ELF-1 (cell line): ENCODE measurements around the gene DICER1.
A peak's percentile ranks its signal among the peaks of the same experiment; 100 is the strongest.
"Not testable (repeated sequence)": the region's sequence is repeated elsewhere in the genome, so short reads cannot be mapped to it uniquely, and the experiment has no call there.

Experiments
- DNase-seq: peaks from one replicate; pipeline ENCODE4 v3.0.0-alpha.2; 2016; ENCODE audit warnings: low read depth, low spot score

The DICER1 gene

DNA sequence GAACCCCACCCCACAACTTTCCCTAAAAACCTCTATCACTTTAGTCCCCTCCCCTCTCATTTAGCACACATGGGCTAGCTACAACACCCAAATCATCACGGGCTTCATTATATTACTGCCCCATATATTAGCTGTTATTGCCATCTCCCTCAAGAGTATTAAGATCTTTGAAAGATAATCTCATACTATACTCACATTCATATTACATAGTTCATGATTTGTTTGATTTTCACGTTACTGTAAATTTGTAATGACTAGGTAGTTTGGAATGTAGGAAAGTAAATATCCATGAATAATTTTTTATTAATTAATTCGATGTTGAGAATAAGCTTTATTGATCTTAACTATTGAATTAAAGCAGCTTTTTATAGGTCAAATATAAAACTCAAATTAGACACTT is 7.9 kb downstream of the DICER1 start:
- DNase-seq, result no peak

DNA sequence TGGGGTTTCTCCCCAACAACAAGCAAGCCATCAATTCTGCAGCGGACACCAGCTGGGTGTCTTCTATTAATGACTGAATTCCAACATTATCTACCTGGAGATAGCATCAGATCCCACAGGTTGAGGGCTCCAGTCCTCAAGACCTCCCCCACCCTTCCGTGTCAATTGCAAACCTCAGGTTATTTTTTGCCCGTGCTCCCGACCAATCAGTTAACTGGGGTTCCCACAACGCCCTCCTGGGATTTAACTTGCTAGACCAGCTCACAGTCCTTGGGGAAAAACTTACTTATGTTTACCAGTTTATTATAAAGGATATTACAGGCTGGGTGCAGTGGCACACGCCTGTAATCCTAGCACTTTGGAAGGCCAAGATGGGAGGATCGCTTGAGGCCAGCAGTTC is 9.7 kb downstream of the DICER1 start:
- DNase-seq, result no peak

DNA sequence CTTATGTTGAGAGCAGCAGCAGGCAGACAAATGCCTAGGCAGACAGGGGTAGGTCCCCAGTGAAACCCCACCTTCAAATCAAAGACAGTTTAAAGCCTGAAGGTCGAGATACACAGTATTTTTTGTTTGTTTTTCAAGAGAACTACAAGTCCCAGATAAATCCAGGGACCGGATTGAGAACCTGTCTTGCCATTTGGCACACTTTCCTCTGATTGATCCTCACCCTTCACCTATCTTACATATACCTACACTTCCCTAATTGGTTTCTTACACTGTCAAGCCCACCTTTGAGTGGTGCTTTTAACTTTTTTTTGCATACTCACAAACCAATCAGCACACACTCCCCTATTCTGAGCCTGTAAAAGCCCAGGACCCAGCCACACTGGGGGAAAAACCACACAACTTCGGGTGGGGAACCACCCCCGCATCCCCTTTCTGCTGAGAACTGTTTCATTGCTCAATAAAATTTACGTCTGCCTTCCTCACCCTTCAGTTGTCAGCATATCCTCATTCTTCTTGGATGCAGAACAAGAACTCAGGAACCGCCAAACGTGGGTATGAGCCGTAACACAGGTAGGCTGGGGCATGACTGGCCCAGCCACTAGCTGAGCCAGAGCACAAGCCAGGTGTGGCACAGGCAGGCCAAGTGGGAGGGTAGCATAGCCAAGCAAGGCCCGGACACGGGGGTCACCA is 11.1 kb downstream of the DICER1 start:
- no peak for DNase-seq

DNA sequence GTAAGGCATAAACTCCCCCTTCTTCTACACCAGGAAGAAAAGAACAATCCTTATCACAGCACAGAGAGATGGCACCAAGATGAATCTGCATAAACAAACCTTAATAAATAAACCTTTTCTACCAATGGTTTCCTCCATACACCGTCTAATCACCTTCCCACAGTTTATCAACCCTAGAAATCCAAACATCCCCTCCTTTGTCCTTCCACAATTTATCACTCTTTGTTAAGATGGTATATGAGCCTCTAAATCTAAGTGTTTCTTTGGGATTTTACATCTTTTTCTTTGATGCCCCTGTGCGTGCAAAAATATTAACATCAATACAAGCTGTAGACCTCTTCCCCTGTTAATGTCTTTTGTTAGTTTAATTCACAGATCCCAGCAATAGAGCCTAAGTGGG is 12.5 kb downstream of the DICER1 start:
- DNase-seq, result no peak

DNA sequence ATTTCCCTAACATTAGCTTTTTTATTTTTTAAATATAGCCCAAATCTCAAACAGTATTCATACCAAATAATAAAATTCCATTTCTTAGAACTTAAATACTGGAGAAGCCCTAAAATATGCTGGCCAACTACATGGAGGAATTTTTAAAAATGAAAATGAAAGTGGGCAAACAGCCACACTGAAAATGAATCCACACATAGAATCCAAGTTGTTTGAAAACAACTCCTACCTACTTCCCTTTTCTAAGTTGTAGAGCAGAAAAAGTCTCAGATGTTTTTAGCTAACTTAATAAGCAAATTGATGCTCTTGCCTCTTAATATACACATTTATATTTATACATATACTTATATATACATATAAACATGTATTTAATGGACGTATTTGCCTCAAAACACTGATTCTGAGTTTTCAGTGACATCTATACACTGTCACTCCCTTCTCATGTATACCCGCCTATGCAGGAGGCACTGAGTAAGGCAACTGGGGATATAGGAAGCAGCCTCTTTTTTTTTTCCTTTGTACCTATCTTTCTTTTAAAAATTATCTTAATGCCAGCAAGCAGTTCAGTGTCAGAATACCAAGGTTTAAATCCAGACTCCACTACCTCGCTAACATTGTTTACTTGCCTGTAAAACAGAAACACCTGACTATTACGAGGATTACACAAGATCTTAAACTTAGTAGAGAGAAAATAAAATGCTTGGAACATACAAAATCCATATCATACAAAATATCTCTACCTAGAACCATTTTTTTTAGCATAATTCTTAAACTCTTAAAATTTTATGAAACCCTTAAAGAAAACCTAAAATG is 13.3 kb downstream of the DICER1 start:
- no peak for DNase-seq

DNA sequence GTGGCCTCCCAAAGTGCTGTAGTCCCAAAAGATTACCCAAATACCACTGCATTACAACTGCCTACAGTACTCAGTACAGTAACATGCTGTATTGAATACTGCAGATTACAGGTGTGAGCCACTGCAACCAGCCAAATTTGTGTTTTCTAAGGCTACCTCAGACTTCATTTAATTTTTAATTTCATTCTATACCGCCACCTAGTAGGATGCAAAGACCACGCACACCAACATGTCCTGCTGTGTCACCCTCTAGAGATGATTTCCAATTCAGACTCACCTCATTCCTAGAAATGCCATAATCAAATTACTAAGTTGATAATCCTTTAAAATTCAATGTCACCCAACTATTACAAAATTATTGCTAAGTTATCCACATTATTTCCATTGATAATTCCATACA is 15.1 kb downstream of the DICER1 start:
- DNase-seq, result no peak

DNA sequence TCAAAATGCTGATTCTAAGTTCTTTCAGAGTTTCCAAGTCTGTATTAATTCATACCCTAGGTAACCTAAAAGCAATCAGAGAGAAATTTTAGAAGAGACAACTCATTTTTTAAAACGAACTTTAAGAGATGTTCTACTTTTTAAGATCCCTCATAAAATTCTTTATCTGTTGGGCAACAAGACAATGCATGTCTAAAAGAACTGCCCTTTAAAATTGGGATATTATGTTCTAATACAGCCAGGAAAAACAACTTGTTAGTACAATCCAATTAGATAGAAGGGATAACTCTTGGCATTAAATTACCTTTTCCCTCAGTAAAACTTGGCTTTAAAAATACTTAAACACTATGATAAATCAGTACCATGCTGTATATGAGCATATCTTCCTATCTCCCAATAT is 15.6 kb downstream of the DICER1 start:
- no peak for DNase-seq

DNA sequence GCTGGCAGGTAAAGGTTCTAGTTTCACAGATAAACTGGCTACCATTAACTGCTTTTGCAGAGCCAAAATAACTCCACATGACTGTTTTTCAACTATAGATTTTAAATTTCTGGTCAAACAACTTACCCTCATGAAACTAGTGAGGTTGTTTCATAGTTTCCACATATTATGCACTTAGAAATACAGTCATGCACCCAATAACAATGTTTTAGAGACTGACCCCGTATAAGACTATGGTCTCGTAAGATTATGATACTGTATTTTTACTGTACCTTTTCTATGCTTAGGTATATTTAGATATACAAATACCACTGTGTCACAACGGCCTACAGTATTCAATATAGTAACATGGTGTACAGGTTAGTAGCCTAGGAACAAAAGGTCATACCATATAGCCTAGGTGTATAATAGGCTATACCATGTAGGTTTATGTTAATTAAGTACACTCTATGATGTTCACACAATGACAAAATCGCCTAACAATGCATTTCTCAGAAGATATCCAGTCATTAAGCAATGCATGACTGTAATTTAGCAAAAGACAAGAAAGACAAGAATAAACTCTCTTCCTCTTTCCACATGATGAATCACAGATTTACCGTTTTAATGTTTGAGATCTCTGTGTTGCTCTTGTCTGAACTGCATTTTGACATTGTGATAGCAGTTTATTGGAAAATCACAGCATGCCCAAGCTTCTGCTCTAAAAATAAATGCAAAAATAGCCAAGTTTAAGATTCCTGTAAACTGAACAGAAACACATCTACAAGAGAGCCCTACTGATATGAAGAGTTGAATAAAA is 17.1 kb downstream of the DICER1 start:
- DNase-seq, result no peak

DNA sequence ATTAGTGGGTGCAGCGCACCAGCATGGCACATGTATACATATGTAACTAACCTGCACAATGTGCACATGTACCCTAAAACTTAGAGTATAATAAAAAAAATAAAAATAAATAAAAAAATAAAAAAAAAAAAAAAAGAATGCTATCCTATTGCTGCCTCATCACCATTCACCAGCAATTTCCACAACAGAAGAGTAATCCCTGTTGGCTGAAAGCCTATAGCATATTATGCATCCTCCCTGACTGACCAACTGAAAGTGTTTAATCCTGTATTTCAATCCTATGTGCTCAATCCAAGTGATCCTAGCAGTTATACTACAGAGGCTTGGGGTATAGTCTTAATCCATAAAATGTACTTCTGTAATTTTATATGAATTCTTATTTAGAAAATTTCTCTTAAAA is 18.5 kb downstream of the DICER1 start:
- DNase-seq, result no peak

DNA sequence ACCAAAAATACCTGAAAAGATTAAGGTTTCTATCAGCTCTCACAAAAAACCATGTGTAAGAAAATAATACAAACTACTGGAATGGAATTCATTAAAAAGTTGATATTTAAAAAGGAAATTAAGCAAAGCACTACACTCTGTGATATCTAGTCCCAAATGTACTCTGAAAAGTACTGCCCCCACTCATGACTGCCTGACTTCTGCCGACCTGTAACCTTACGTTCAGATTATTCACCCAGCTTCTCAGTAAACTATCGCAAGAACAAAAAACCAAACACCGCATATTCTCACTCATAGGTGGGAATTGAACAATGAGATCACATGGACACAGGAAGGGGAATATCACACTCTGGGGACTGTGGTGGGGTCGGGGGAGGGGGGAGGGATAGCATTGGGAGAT is 18.9 kb downstream of the DICER1 start:
- not testable (repeated sequence) for DNase-seq

DNA sequence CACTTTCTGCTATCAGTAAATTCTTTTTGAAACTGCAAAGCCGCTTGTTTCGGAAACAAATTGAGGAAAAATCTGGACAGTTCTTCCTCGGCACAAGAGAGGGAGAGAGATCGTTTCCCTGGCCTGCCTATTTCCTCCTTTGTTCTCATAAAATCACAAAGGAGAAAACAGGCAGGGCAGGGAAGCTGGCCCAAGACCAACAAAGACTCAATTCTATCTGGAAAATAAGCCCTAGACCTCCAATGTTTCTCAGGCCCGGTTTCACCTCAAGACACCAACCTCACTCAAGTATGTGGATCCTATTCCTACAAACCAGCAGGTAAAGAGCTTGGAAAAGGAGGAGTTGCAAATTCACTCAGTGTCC is 19.5 kb downstream of the DICER1 start:
- peak; percentile 16 for DNase-seq

DNA sequence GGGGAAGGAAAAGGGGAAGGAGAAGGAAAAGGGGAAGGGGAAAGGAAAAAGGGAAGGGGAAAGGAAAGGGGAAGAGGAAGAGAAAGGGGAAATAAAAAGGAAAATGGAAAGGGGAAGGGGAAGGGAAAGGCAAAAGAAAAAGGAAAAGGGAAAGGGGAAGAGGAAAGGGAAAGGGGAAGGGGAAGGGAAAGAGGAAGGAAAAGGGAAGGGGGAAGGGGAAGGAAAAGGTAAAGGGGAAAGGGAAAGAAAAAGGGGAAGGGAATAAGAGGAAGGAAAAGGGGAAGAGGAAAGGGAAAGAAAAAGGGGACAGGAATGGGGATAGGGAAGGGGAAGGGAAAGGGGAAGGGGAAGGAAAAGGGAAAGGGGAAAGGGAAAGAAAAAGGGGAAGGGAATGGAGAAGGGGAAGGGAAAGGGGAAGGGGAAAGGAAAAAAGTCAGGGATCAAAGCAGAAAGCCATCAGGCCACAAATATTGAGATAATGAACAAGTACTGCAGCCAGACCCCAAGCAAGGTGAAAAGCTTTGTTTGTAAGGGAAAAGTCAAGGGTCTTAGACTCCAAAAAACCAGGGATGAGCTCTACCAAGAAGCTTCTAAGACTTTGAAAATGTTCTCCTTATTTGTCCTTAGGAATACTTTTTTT is 20.0 kb downstream of the DICER1 start:
- DNase-seq, result no peak

DNA sequence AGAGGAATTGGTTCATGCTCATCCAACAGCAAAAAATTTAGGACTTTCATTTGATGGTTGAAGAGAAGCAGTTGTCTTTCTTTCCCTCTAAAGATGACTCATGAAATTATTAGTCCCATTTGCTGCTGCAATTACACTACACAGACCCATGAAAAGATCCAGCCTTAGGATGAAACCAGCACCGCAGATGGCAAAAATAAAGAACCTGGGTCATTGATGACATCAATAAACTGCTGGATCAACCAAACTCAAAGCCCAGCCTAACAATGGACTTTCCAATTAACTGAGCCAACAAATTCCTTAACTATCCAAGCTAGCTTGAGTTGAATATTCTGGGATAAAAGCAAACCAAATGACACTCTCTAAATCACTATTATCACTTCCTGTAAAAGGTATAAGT is 20.7 kb downstream of the DICER1 start:
- DNase-seq, result no peak

DNA sequence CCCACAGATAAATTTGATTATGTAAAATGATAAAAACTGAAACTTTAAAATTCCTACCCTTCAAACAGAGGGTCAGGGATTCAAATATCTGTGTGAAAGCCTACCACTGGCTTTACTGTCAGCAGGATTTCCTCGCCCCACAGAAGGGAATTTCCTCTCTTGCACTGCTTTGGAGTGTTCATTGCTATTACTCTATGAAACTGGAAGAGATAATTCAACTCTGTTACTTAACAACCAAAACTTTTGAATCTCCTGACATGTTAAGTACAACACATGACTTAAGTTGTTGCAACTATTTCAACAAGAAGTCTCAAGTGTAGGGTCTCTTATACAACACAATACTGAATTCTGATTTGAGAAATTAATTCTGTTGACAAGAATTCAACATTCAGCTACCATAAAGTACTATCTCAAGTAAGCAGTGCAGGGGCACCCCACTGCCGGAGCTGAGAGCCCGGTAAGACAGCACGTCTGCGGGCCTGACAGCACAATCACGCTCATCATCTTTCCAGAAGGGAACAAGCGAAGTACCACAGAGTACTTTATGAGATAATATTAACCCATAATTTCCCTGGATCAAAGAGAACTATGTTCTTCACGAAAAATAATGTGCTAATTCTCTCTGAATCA is 22.9 kb downstream of the DICER1 start:
- DNase-seq, result no peak

DNA sequence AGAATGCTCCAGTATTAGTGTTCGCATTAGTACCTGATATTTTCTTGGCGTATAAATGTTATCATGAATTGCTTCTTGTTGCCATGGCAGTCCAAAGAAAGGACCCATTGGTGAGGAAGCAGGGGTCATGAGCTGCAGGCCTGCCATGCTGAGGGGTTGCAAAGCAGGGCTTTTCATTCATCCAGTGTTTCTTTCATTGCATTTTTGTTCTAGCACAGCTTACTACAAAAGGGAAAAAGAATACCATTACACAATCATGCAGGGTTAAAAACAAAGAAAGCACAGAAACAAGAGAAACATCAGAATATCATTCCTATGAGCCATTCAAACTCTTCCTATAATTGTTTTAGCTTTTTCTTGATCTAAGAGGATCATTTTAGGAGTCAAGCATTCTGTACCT is 24.0 kb downstream of the DICER1 start:
- no peak for DNase-seq

DNA sequence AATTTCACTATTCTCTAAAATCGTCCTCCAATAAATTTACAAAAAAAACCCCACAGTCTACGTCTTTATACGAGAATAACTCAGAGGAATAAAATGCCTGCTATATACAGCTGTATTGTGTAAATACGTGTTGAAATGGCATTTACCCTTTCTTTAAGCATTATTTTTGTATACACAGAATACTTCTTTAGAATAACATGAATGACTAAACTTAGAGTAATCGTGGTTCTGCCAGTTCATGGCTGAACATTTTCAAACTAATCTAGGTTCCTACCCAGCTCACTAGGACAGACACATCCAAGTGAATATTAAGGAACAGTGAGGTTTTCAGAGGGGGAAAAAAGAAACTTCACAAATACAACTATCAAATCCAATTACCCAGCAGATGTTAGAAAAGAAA is 24.6 kb downstream of the DICER1 start:
- no peak for DNase-seq

DNA sequence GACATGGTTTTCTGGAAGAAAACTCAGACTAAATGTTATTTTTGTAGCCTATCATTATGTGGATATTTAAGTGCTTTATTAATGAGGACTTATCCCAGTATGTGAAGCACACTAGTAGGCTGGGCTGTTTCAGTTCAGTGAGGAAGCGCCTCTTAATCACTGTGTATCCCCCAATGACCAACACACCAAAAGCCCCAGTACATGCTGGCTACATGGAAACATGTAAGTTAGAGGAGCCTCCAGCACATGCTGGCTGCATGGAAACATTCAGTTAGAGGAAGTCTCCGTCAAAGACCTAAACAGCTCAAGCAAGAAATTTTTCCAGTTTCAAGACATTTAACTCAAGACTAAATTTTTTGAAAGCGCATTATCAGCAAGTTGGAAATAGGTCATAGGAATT is 26.8 kb downstream of the DICER1 start:
- no peak for DNase-seq

DNA sequence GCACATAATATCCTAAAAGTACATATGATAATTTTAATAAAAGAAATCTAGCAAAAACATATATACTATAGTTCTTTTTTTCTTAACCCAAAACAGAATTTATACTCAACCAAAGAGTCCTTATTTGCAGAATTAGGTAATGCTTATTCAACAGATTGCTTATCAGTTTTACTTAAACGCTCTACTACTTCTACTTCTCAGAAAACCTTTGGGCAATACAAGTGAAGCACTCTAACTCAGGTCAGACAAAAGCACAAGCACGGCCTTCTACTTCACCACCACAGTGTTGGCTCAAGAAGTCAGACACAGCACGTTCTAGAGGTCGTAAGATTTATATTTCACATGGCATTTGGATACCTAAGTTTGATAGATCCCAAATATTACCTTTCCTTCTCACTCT is 29.2 kb downstream of the DICER1 start:
- DNase-seq, result no peak

DNA sequence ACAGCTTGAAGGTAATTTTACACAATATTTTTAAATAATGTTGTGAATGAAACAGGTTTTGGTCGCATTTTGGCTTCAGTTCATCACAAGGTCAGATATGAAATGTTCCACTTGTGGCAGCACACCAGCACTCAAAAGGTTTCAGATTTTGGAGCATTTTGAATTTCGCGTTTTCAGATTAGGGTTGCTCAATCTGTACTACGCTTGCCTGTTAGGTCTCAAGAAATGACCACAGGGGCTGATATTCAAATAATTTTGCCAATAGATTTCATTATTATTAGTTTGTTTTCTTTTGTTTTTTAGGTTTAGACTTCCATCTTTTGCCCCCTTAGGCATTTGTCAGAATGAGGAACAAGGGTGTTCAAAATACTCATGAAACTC is 29.8 kb downstream of the DICER1 start:
- DNase-seq, result no peak

DNA sequence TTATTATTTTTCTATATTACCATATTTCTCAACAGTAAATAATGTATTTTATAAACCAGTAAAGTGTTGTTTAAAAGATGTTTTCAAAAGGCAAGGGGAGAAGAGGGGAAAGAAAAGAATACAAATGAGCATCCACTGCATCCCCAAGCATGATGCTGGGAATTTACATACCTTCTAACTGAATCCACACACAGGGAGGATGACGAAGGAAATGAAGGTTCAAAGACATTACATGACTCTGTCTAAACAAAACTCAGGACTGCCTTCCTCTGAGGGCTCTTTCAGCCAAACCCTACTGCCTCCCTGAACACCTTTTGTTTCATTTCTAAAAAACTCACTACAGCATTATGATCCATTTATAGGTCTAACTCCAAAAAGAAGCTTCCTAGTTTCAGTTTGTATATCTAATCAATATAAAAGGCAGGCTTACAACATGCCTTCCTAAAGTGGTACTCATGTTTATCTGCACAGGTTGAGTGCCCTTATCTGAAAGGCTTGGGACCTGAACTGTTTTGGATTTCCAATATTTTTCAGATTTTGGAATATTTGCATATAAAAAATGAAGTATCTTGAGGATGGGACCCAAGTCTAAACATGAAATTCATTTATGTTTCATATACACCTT is 30.3 kb downstream of the DICER1 start:
- no peak for DNase-seq

DNA sequence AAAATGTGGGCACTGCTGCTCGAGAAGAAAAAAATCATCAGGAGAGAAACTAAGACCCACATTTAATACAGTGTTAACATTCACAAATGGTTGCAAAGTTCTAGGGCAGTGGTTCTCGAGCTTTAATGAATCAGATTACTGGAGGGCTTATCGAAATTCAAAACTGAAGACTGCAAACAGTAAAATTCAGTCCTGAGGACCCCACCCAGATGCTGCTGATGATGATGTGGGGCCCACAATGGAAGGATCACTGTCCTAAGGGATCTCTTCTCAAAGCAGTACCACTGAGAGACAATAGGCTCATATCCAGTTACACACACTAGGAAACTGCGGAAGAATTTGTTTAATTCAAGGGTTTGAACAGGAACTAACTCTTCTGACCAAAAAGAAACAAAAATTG is 31.4 kb downstream of the DICER1 start:
- DNase-seq, result no peak
